OCI-LY7 (cell line): ENCODE data around the gene PLEKHG7. TPM values are rescaled to one million over a fixed set of nuclear protein-coding genes. Genes with fewer than 3 reads are reported as not detected.

Experiments
- BruUV-seq: library from RNA; stranded (reverse); fragments of 400-500 nt; replicated peaks from 2 replicates; lab custom pipeline; 2021; lab: Mats Ljungman, UMichigan
- CTCF ChIA-PET: fragments of 300-600 bp; sonication (Branson Sonifier 250); formaldehyde crosslinking; loops from one replicate; lab custom pipeline; 2022; ENCODE audit warnings: antibody characterized with exemption; ENCODE audit not compliant: unreplicated experiment; lab: Charles Lee
- POLR2A ChIA-PET: fragments of 300-600 bp; sonication (Branson Sonifier 250); formaldehyde crosslinking; loops from one replicate; lab custom pipeline; 2022; ENCODE audit warnings: antibody characterized with exemption; lab: Charles Lee
- DNase-seq: peaks from one replicate; pipeline ENCODE4 v3.0.0-alpha.2; 2015; ENCODE audit warnings: low spot score
- H2AFZ ChIP-seq: fragments of 200-600 bp; sonication (generic), shearing (Covaris generic); 2 replicates; pipeline ENCODE4 v1.6.1; 2014; ENCODE audit warnings: mild to moderate bottlenecking, antibody characterized with exemption, low read length, moderate library complexity
- H3K27ac ChIP-seq: fragments of 200-600 bp; sonication (generic); 2 replicates; pipeline ENCODE4 v1.5.1; 2014; ENCODE audit warnings: mixed run types, low read depth, mild to moderate bottlenecking, moderate library complexity, low read length, inconsistent platforms; ENCODE audit not compliant: poor library complexity, severe bottlenecking
- H3K36me3 ChIP-seq: fragments of 200-600 bp; sonication (generic); 2 replicates; pipeline ENCODE4 v1.6.1; 2014; ENCODE audit warnings: mild to moderate bottlenecking, antibody characterized with exemption, low read length, moderate library complexity, mixed read lengths; ENCODE audit not compliant: insufficient read depth
- H3K4me1 ChIP-seq: fragments of 200-600 bp; sonication (generic); 2 replicates; pipeline ENCODE4 v1.5.1; 2014; ENCODE audit warnings: mild to moderate bottlenecking, low read length; ENCODE audit not compliant: insufficient read depth, poor library complexity, severe bottlenecking
- H3K4me2 ChIP-seq: fragments of 200-600 bp; sonication (generic); 2 replicates; pipeline ENCODE4 v1.6.1; 2014; ENCODE audit warnings: mild to moderate bottlenecking, low read length
- H3K4me3 ChIP-seq: fragments of 200-600 bp; sonication (generic); 2 replicates; pipeline ENCODE4 v1.5.1; 2014; ENCODE audit warnings: mild to moderate bottlenecking, low read depth, low read length; ENCODE audit not compliant: poor library complexity, severe bottlenecking
- H3K79me2 ChIP-seq: fragments of 200-600 bp; sonication (generic); 2 replicates; pipeline ENCODE4 v1.6.1; 2016; ENCODE audit warnings: low read depth, mild to moderate bottlenecking, low read length, moderate library complexity, mixed read lengths; ENCODE audit not compliant: insufficient read depth
- H3K9me2 ChIP-seq: fragments of 200-600 bp; sonication (generic); 2 replicates; pipeline ENCODE4 v1.6.1; 2016; ENCODE audit warnings: mild to moderate bottlenecking, low read length, mixed read lengths; ENCODE audit not compliant: insufficient read depth
- H3K9me3 ChIP-seq: fragments of 200-600 bp; sonication (generic); 2 replicates; pipeline ENCODE4 v1.6.1; 2014; ENCODE audit warnings: mild to moderate bottlenecking, mixed run types, low read length, mixed read lengths
- H4K20me1 ChIP-seq: fragments of 200-600 bp; sonication (generic); 2 replicates; pipeline ENCODE4 v1.6.1; 2014; ENCODE audit warnings: mild to moderate bottlenecking, antibody characterized with exemption, low read length, moderate library complexity, mixed read lengths; ENCODE audit not compliant: insufficient read depth
- CTCF ChIP-seq: fragments of 200-600 bp; sonication (generic); conservative IDR thresholded peaks from 2 replicates; pipeline ENCODE4 v1.5.1; 2014; ENCODE audit warnings: mild to moderate bottlenecking, antibody characterized with exemption, low read length, moderate library complexity, mixed read lengths
- EZH2phosphoT487 ChIP-seq: fragments of 200-600 bp; sonication (generic); IDR thresholded peaks from 2 replicates; pipeline ENCODE4 v1.6.1; 2018; ENCODE audit warnings: low read depth, borderline replicate concordance, mild to moderate bottlenecking, mixed run types, antibody characterized with exemption, low read length, moderate library complexity, mixed read lengths
- intact Hi-C: fragments of 100-400 bp; cut with micrococcal nuclease; formaldehyde crosslinking; loops from one replicate; pipeline ENCODE4 v1.10.0; 2022; ENCODE audit not compliant: unreplicated experiment
- total RNA-seq, 2 experiments: library from RNA; depleted of rRNA in 1 of 2; stranded (reverse); fragments of >200 nt in 1 of 2; shearing (Covaris generic) in 1 of 2; gene quantifications; 2 replicates each; pipeline ENCODE4 v1.2.3, GENCODE V29; 2014 to 2022

The PLEKHG7 gene
- total RNA-seq, 2 experiments from 2014 or later: 0.29 TPM; not detected in 1

GRCh38 chr12:92794814-92795213, 92.0 kb downstream of the PLEKHG7 start:
- no peak for DNase-seq
- Histone ChIP-seq H3K79me2 (no peaks in the 10 kb centered on the region), H3K4me2 (no peak overlapping the region), H4K20me1 (no peaks in the 10 kb centered on the region), H3K9me3 (no peaks in the 10 kb centered on the region), H3K4me3 (no peak overlapping the region), H3K27ac (no peak overlapping the region), H3K4me1 (no peaks in the 10 kb centered on the region), H2AFZ (no peak overlapping the region), H3K36me3 (peaks cover 20% of the 10 kb centered on the region), H3K9me2 (no peaks in the 10 kb centered on the region)
- intact Hi-C loops: no loop called here
- BruUV-seq: no TSS peak
- TF ChIP-seq CTCF: no peak
- TF ChIP-seq EZH2phosphoT487: no peak
- CTCF ChIA-PET: no interaction called here
- POLR2A ChIA-PET: interaction anchor here (0.6 to 1.4 kb wide), 6 partner anchors 16 to 139 kb away, joined by 3 to 5 read pairs (median 3); no protein-coding TSS in a partner anchor

GRCh38 chr12:92796650-92797049, 93.9 kb downstream of the PLEKHG7 start:
- no peak overlapping the region for H3K4me2 ChIP-seq
- no peaks in the 10 kb centered on the region for H4K20me1 ChIP-seq
- no peaks in the 10 kb centered on the region for H3K9me2 ChIP-seq
- H3K9me3 ChIP-seq: no peaks in the 10 kb centered on the region
- H3K27ac ChIP-seq: no peak overlapping the region
- ChIA-PET CTCF (no interaction called here), POLR2A (interaction anchor here (0.5 to 1.9 kb wide), 5 partner anchors 14 to 853 kb away, joined by 3 to 7 read pairs (median 3); no protein-coding TSS in a partner anchor)
- BruUV-seq: no TSS peak
- no peak overlapping the region for H3K4me3 ChIP-seq
- TF ChIP-seq CTCF (no peak), EZH2phosphoT487 (no peak)
- intact Hi-C loops: no loop called here
- DNase-seq: no peak
- no peaks in the 10 kb centered on the region for H3K79me2 ChIP-seq
- no peak overlapping the region for H2AFZ ChIP-seq
- no peaks in the 10 kb centered on the region for H3K4me1 ChIP-seq
- H3K36me3 ChIP-seq: peaks cover 30% of the 10 kb centered on the region

DNA sequence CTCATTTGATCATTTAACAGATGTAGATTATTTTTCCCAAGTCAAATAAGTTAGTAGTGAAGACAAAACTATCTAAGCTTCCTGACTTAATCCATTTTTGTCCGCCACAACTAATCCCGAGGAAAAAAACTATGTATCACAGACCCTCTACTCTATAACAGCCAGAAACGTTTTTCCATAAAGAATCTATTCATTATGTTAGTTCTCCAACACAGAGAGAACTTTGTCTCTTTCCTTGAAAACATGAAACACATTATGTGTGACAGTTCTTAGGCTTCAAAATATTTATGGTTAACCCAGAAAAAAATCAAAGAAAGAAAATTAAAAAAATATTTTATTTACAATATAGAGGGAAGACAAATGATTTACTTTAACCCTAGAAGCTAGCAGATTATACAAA, 100.1 kb downstream of the PLEKHG7 start:
- no peaks in the 10 kb centered on the region for H3K9me3 ChIP-seq
- H3K27ac ChIP-seq: no peak overlapping the region
- no peaks in the 10 kb centered on the region for H3K79me2 ChIP-seq
- CTCF ChIA-PET: no interaction called here
- H3K9me2 ChIP-seq: no peaks in the 10 kb centered on the region
- no TSS peak for BruUV-seq
- intact Hi-C loops: no loop called here
- H4K20me1 ChIP-seq: no peaks in the 10 kb centered on the region
- DNase-seq: no peak
- no peak overlapping the region for H3K4me3 ChIP-seq
- H3K36me3 ChIP-seq: peaks cover 49% of the 10 kb centered on the region
- H3K4me1 ChIP-seq: no peaks in the 10 kb centered on the region
- H2AFZ ChIP-seq: no peak overlapping the region
- POLR2A ChIA-PET: interaction anchor here (0.6 to 1.1 kb wide), 3 partner anchors 10 to 14 kb away, joined by 3 to 4 read pairs (median 3); no protein-coding TSS in a partner anchor
- no peak overlapping the region for H3K4me2 ChIP-seq
- TF ChIP-seq CTCF: no peak
- TF ChIP-seq EZH2phosphoT487: no peak
